K562 (cell line): Measurements from ENCODE around the gene SMAGP. TPM values are rescaled to one million over a fixed set of nuclear protein-coding genes. Genes with fewer than 3 reads are reported as not detected.

Source experiments
- ATAC-seq: fragments of 200-7000 bp; cut with Tn5 transposase; 3 replicates; pipeline ENCODE4 v1.9.1; 2020; ENCODE audit warnings: moderate library complexity
- BruUV-seq: library from RNA; stranded (reverse); fragments of 400-500 nt; replicated peaks from 2 replicates; lab custom pipeline; 2021; lab: Mats Ljungman, UMichigan
- CTCF ChIA-PET: fragments of 300-600 bp; formaldehyde crosslinking; extraction: SDS; loops from one replicate; lab custom pipeline; 2021; ENCODE audit warnings: low intra/inter-chr PET ratio; lab: Yijun Ruan, JAX
- POLR2A ChIA-PET: fragments of 300-600, 350-650 bp; sonication (Branson Sonifier 250); formaldehyde crosslinking; extraction: SDS; loops from one replicate; lab custom pipeline; 2021; ENCODE audit warnings: antibody characterized with exemption, inconsistent platforms; lab: Yijun Ruan, JAX
- DNase-seq, 4 experiments: peaks; one replicate each; pipeline versions ENCODE4 v3.0.0 to v3.0.0-alpha.2; 2011 to 2018; ENCODE audit warnings: low spot score in 3 of 4, mixed read lengths in 3 of 4; ENCODE audit errors: extremely low read depth in 1 of 4
- FAIRE-seq: peaks from 2 replicates; lab custom pipeline; 2011; peaks lifted over from hg19 to GRCh38; lab: Jason Lieb, UNC
- H2AFZ ChIP-seq: 2 replicates; pipeline ENCODE4 v1.6.0; 2011; ENCODE audit warnings: low read depth, low read length, control low read depth, inconsistent platforms
- H3K27ac ChIP-seq: fragments of 200-600 bp; 3 replicates; pipeline ENCODE4 v1.8.0; 2011; ENCODE audit warnings: low read depth, mild to moderate bottlenecking, control low read depth, inconsistent platforms, low read length, moderate library complexity, mixed read lengths; ENCODE audit errors: extremely low read depth
- H3K27me3 ChIP-seq, 2 experiments: fragments of 300-600 bp in 1 of 2; 2 replicates in 1 of 2; 3 replicates in 1 of 2; pipeline versions ENCODE4 v1.6.0 to v1.8.0; 2011; ENCODE audit warnings: inconsistent platforms in 2 of 2, low read length in 2 of 2, mild to moderate bottlenecking in 1 of 2, mixed read lengths in 1 of 2, moderate library complexity in 1 of 2; ENCODE audit not compliant: control insufficient read depth in 2 of 2, insufficient read depth in 2 of 2
- H3K36me3 ChIP-seq: fragments of 300-600 bp; 3 replicates; pipeline ENCODE4 v1.8.0; 2011; ENCODE audit warnings: mild to moderate bottlenecking, low read length, inconsistent platforms; ENCODE audit not compliant: control insufficient read depth, insufficient read depth
- H3K4me1 ChIP-seq, 2 experiments: fragments of 200-600 bp in 1 of 2; replicated peaks in 1 of 2; 2 replicates in 1 of 2; 3 replicates in 1 of 2; pipeline versions ENCODE4 v1.5.1 to v1.8.0; 2011; ENCODE audit warnings: inconsistent platforms in 2 of 2, low read length in 2 of 2, mild to moderate bottlenecking in 1 of 2, mixed read lengths in 1 of 2, moderate library complexity in 1 of 2; ENCODE audit not compliant: control insufficient read depth in 2 of 2, insufficient read depth in 2 of 2
- H3K4me2 ChIP-seq: 2 replicates; pipeline ENCODE4 v1.6.1; 2011; ENCODE audit warnings: low read length, control low read depth, inconsistent platforms, mixed read lengths; ENCODE audit not compliant: insufficient read depth
- H3K4me3 ChIP-seq: fragments of 200-600 bp; sonication (generic), shearing (Covaris generic); 2 replicates; pipeline ENCODE4 v1.5.1; 2016; ENCODE audit warnings: control low read depth, inconsistent platforms
- H3K79me2 ChIP-seq: fragments of 200-600 bp; 3 replicates; pipeline ENCODE4 v1.8.0; 2011; ENCODE audit warnings: low read length, inconsistent platforms; ENCODE audit not compliant: control insufficient read depth, insufficient read depth
- H3K9ac ChIP-seq, 2 experiments: 2 replicates each; pipeline versions ENCODE4 v1.6.0 to v1.6.1; 2011; ENCODE audit warnings: low read depth in 2 of 2, low read length in 2 of 2, control low read depth in 1 of 2, inconsistent platforms in 1 of 2, mild to moderate bottlenecking in 1 of 2, mixed read lengths in 1 of 2; ENCODE audit not compliant: insufficient read depth in 1 of 2
- H3K9me1 ChIP-seq: one replicate; pipeline ENCODE4 v1.6.0; 2011; ENCODE audit warnings: inconsistent platforms, mild to moderate bottlenecking, low read length, moderate library complexity; ENCODE audit not compliant: control insufficient read depth, insufficient read depth
- H3K9me3 ChIP-seq: replicated peaks from 2 replicates; pipeline ENCODE4 v1.5.1; 2011; ENCODE audit warnings: low read depth, low read length, inconsistent platforms; ENCODE audit not compliant: control insufficient read depth, insufficient read depth
- H4K20me1 ChIP-seq: replicated peaks from 2 replicates; pipeline ENCODE4 v1.6.1; 2011; ENCODE audit warnings: low read length, inconsistent platforms, mixed read lengths; ENCODE audit not compliant: control insufficient read depth, insufficient read depth
- CAMTA2 ChIP-seq: fragments of 250-450 bp; sonication (Bioruptor Pico); conservative IDR thresholded peaks from 2 replicates; pipeline ENCODE4 v1.5.1; 2022
- CREM ChIP-seq: IDR thresholded peaks from 2 replicates; pipeline ENCODE4 v1.6.1; 2014; ENCODE audit warnings: antibody characterized with exemption, low read depth
- MED1 ChIP-seq: sonication (generic); formaldehyde crosslinking; IDR thresholded peaks from 2 replicates; pipeline ENCODE4 v1.8.1; 2023; ENCODE audit warnings: missing genetic modification reagents, borderline replicate concordance
- SRF ChIP-seq, 2 experiments: fragments of 250-450, 450-650 bp in 1 of 2; sonication (Bioruptor Pico) in 1 of 2; sonication (generic) in 1 of 2; formaldehyde crosslinking; IDR thresholded peaks; 2 replicates each; pipeline versions ENCODE4 v1.5.0 to v1.5.1; 2020 to 2022; ENCODE audit warnings: mild to moderate bottlenecking in 1 of 2, missing genetic modification reagents in 1 of 2
- ZEB2 ChIP-seq: fragments of 450-650 bp; IDR thresholded peaks from 2 replicates; pipeline ENCODE4 v1.6.1; 2016
- ZNF431 ChIP-seq: sonication (generic); formaldehyde crosslinking; IDR thresholded peaks from 2 replicates; pipeline ENCODE4 v1.8.0; 2022; ENCODE audit warnings: mild to moderate bottlenecking, missing genetic modification reagents
- WGBS: fragments of 100-300 bp; shearing (Covaris generic); methylation state at CpG from one replicate; pipeline ENCODE4 v1.1.6; 2016; ENCODE audit warnings: low coverage, mixed read lengths; ENCODE audit not compliant: insufficient coverage; ENCODE audit errors: missing lambda C conversion rate; 5-methylcytosine and 5-hydroxymethylcytosine counted together
- in situ Hi-C: fragments of 300-500 bp; cut with MboI; formaldehyde crosslinking; loops from 4 replicates; pipeline ENCODE4 v1.15.0; 2018; ENCODE audit warnings: inconsistent platforms, mixed read lengths
- intact Hi-C: fragments of 100-400 bp; cut with micrococcal nuclease; formaldehyde crosslinking; loops from 2 replicates; pipeline ENCODE4 v1.14.2; 2022
- polyA plus RNA-seq, 8 experiments: library from polyadenylated mRNA; depleted of rRNA in 4 of 8; stranded (reverse) in 5 of 8; unstranded in 3 of 8; fragments of >200 nt; fragmentation: Nextera tagmentation in 2 of 8; fragmentation: Illumina TruSeq in 1 of 8; extraction: Ambion mirVana in 2 of 8; extraction: Trizol in 1 of 8; gene quantifications; 2 replicates each; pipeline versions ENCODE4 v1.2.1 to v1.2.3, GENCODE V29; 2011 to 2014; ENCODE audit warnings: inconsistent platforms in 1 of 8, missing spikeins in 1 of 8
- total RNA-seq, 7 experiments: library from RNA; depleted of rRNA in 6 of 7; stranded (reverse); fragments of >200 nt in 6 of 7; fragmentation: Illumina TruSeq in 2 of 7; extraction: Trizol in 2 of 7; gene quantifications; 2 replicates each; pipeline versions ENCODE4 v1.2.1 to v1.2.3, GENCODE V29; 2011 to 2021; ENCODE audit warnings: low replicate concordance in 1 of 7
- TF ChIP-seq, protein P1 (sequence below): fragments of 250-450 bp; sonication (Bioruptor Pico); IDR thresholded peaks from 2 replicates; pipeline ENCODE4 v1.8.0; 2022; ENCODE audit warnings: inconsistent platforms
- TF ChIP-seq, protein P2 (sequence below): fragments of 250-450 bp; sonication (Bioruptor Pico); IDR thresholded peaks from 2 replicates; pipeline ENCODE4 v1.4.0; 2020
- TF ChIP-seq, protein P3 (sequence below): fragments of 450-650 bp; formaldehyde crosslinking; conservative IDR thresholded peaks from 2 replicates; pipeline ENCODE4 v1.4.0; 2022; ENCODE audit warnings: mild to moderate bottlenecking, missing genetic modification characterization

The SMAGP gene
- total and polyA plus RNA-seq, 9 of the 15 experiments (the other 6 are each of a cell fraction or from before 2014, with no cell fraction given), result 23.1 to 62.3 (median 29.9) TPM

DNA sequence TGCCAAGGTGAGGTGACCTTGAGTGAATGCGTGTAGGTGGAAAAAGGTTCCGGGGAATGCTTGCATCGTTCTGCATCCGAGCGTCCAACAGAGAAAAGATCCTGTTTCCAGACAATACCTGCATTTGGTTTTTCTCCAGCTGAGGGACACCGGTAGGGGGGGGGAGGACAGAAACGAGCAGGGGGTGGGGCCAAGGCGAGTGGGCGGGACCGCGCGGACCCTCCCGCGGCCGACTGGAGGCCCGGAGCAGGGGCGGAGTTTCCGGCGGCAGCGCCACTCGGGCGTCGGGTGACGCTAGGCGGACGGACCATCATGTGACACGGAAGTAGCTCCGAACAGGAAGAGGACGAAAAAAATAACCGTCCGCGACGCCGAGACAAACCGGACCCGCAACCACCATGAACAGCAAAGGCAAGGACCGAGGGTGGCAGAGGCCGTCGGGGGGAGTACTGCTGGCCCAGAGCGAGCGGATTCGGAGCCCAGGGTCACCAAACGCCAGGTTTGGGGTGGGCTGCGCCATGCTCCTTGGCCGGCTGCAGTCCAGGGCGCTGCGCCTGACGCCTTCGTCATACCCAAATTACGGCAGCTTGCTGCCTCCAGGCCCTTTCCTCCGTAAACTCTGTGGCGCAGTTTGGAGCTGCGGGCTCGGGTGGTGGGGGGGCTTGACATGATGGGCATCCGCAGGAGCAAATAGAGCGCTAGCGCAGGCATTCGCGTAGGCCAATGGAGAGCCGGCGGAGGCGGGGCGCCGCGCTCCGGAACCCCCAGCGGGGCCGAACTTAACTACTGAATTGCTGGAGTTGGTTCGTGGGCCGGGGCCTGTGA lies 31.5 kb downstream of the SMAGP start, which contains the start of gene DAZAP2 (continued):
- TF ChIP-seq, protein P1, sequence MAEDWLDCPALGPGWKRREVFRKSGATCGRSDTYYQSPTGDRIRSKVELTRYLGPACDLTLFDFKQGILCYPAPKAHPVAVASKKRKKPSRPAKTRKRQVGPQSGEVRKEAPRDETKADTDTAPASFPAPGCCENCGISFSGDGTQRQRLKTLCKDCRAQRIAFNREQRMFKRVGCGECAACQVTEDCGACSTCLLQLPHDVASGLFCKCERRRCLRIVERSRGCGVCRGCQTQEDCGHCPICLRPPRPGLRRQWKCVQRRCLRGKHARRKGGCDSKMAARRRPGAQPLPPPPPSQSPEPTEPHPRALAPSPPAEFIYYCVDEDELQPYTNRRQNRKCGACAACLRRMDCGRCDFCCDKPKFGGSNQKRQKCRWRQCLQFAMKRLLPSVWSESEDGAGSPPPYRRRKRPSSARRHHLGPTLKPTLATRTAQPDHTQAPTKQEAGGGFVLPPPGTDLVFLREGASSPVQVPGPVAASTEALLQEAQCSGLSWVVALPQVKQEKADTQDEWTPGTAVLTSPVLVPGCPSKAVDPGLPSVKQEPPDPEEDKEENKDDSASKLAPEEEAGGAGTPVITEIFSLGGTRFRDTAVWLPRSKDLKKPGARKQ, result no peak

DNA sequence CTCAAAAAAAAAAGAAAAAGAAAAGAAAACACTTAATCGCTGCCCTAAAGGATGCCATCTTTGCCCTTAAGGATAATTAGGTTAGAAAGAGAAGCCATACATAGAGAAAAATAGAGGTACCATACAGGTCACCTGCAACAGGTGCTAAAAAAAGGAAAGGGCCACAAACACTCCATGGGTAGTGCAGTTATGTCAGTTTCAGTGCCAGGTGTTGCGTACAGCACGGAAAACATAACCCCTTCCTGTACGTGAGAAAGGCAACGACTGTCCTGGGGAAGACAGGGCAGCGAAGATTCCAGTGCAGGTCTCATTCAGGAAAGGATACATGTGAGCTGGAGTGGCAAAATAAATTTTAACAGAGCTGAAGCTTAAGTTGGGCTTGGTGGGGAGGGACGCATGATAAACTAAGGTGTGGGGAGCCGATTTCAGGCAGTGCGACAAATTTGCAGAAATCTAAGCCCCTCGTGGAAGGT lies 32.1 kb downstream of the SMAGP start:
- Histone ChIP-seq H3K27ac (peak overlapping the region; percentile 42), H3K9me3 (no peaks in the 10 kb centered on the region), H3K79me2 (peaks cover 27% of the 10 kb centered on the region), H3K4me3 (peak overlapping the region; percentile 93), H3K9me1 (no peaks in the 10 kb centered on the region), H2AFZ (peak overlapping the region; percentile 95), H4K20me1 (no peaks in the 10 kb centered on the region; the same call in 1 of the 2 replicates), H3K9ac (peak overlapping the region; percentile 87 to 100; a peak in 3 of 4 replicates), H3K4me1 (peaks cover 4 to 22% of the 10 kb centered on the region in 2 experiments; a peak in 4 of 5 replicates), H3K4me2 (peak overlapping the region; percentile 95), H3K36me3 (peaks cover 33% of the 10 kb centered on the region), H3K27me3 (no peaks in the 10 kb centered on the region)
- ChIA-PET CTCF (no interaction called here), POLR2A (interaction anchor here (0.6 to 4.6 kb wide), 18 partner anchors 9 to 1685 kb away, joined by 3 to 37 read pairs (median 4); partner anchors contain the start of genes POU6F1 and SLC11A2)
- no peak for FAIRE-seq
- WGBS, result 26% methylated on average over 9 of the region's 10 CpGs
- BruUV-seq, result no TSS peak
- no peak for DNase-seq
- intact Hi-C loops, result loop anchor here (2.0 kb wide), 1 partner anchor 19 kb away; the partner anchor contains the start of gene POU6F1
- no peak; the same call in 2 of the 3 replicates for ATAC-seq
- peak; percentile 54; the same call in 1 of the 2 replicates for TF ChIP-seq ZEB2
- TF ChIP-seq, protein P2, sequence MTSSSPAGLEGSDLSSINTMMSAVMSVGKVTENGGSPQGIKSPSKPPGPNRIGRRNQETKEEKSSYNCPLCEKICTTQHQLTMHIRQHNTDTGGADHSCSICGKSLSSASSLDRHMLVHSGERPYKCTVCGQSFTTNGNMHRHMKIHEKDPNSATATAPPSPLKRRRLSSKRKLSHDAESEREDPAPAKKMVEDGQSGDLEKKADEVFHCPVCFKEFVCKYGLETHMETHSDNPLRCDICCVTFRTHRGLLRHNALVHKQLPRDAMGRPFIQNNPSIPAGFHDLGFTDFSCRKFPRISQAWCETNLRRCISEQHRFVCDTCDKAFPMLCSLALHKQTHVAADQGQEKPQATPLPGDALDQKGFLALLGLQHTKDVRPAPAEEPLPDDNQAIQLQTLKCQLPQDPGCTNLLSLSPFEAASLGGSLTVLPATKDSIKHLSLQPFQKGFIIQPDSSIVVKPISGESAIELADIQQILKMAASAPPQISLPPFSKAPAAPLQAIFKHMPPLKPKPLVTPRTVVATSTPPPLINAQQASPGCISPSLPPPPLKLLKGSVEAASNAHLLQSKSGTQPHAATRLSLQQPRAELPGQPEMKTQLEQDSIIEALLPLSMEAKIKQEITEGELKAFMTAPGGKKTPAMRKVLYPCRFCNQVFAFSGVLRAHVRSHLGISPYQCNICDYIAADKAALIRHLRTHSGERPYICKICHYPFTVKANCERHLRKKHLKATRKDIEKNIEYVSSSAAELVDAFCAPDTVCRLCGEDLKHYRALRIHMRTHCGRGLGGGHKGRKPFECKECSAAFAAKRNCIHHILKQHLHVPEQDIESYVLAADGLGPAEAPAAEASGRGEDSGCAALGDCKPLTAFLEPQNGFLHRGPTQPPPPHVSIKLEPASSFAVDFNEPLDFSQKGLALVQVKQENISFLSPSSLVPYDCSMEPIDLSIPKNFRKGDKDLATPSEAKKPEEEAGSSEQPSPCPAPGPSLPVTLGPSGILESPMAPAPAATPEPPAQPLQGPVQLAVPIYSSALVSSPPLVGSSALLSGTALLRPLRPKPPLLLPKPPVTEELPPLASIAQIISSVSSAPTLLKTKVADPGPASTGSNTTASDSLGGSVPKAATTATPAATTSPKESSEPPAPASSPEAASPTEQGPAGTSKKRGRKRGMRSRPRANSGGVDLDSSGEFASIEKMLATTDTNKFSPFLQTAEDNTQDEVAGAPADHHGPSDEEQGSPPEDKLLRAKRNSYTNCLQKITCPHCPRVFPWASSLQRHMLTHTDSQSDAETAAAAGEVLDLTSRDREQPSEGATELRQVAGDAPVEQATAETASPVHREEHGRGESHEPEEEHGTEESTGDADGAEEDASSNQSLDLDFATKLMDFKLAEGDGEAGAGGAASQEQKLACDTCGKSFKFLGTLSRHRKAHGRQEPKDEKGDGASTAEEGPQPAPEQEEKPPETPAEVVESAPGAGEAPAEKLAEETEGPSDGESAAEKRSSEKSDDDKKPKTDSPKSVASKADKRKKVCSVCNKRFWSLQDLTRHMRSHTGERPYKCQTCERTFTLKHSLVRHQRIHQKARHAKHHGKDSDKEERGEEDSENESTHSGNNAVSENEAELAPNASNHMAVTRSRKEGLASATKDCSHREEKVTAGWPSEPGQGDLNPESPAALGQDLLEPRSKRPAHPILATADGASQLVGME, result 0 out of 2 replicates have a peak, but pooled peaks have one; percentile 18
- no peak for TF ChIP-seq MED1 (CRISPR knock-in tag)
- no peak for TF ChIP-seq CAMTA2 (CRISPR knock-in tag)
- no peak for TF ChIP-seq ZNF431 (CRISPR knock-in tag)
- no peak for TF ChIP-seq SRF (CRISPR knock-in tag; IDR thresholded peaks at IDR 0.05)
- TF ChIP-seq CREM, result no peak
- TF ChIP-seq, protein P3, sequence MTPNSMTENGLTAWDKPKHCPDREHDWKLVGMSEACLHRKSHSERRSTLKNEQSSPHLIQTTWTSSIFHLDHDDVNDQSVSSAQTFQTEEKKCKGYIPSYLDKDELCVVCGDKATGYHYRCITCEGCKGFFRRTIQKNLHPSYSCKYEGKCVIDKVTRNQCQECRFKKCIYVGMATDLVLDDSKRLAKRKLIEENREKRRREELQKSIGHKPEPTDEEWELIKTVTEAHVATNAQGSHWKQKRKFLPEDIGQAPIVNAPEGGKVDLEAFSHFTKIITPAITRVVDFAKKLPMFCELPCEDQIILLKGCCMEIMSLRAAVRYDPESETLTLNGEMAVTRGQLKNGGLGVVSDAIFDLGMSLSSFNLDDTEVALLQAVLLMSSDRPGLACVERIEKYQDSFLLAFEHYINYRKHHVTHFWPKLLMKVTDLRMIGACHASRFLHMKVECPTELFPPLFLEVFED (CRISPR knock-in tag), result peak; percentile 6; the same call in 1 of the 2 replicates
- in situ Hi-C loops, result no loop called here
